Adipocyte (in vitro differentiated cells): Measurements from ENCODE around the gene SIRPA.

Experiments used
- DNase-seq: peaks from one replicate; pipeline ENCODE4 v3.0.0-alpha.2; 2015; ENCODE audit warnings: low read depth
- H3K27me3 ChIP-seq: replicated peaks from 2 replicates; pipeline ENCODE4 v1.7.0; 2013; ENCODE audit warnings: mild to moderate bottlenecking, low read length, moderate library complexity; ENCODE audit not compliant: control insufficient read depth, insufficient read depth
- H3K36me3 ChIP-seq: 2 replicates; pipeline ENCODE4 v1.7.0; 2013; ENCODE audit warnings: low read length, mild to moderate bottlenecking, moderate library complexity; ENCODE audit not compliant: control insufficient read depth, insufficient read depth, severe bottlenecking
- H3K4me1 ChIP-seq: 2 replicates; pipeline ENCODE4 v1.7.0; 2013; ENCODE audit warnings: mild to moderate bottlenecking, low read length, moderate library complexity; ENCODE audit not compliant: control insufficient read depth, insufficient read depth
- H3K4me3 ChIP-seq: 2 replicates; pipeline ENCODE4 v1.7.0; 2013; ENCODE audit warnings: mild to moderate bottlenecking, low read length, moderate library complexity
- H3K9ac ChIP-seq: 2 replicates; pipeline ENCODE4 v1.7.0; 2013; ENCODE audit warnings: mild to moderate bottlenecking, low read length, moderate library complexity
- H3K9me3 ChIP-seq: 2 replicates; pipeline ENCODE4 v1.7.0; 2013; ENCODE audit warnings: mild to moderate bottlenecking, low read length, moderate library complexity; ENCODE audit not compliant: control insufficient read depth

Gene SIRPA

DNA sequence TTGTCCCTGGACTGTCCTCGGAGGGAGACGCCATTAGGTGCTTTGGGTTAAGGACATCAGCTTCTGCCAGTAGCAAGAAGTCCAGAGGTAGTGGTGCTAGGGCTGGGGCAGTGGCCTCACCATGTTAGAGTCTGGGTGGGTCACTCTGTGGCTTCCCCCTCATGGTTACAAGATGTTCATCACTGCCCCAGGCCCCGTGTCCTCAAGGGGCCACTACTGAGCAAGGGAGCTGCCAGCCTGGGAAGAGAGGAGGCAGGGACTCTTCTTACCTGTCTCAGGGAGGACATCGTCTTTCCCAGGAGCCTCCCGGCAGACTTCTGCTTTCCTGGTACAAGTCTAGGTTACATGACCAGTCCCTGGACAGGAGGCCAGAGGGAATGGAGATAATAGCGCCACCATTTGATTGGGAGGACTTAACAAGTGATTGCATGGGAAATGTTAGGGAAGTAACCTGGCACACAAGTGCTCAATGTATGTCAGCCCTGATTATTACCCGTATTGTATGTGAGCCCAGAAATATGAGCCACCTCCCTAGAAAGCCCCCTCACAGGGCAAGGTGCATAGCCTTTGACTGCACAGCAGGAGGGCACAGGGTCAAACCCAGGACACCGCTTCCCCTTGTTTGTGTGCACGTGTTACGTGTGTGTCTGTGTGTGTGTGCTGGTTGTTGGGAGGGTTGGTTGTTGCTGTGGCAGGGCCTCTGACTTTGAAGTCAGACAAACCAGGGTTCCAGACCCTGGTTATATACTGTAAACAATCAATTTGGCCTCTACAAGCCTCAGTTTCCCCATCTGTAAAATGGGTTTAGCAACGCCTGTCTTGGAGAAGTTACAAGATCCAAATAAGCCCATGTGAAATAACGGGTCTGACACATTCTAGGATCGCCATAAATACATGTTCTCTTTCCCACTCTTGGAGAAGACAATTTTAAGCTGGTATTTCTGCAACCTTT is 30.0 kb downstream of the SIRPA start:
- no peak overlapping the region for H3K9ac ChIP-seq
- H3K36me3 ChIP-seq = peaks cover 9% of the 10 kb centered on the region
- no peaks in the 10 kb centered on the region for H3K27me3 ChIP-seq
- no peaks in the 10 kb centered on the region for H3K4me1 ChIP-seq
- no peak overlapping the region for H3K4me3 ChIP-seq
- DNase-seq = no peak
- H3K9me3 ChIP-seq = no peaks in the 10 kb centered on the region

DNA sequence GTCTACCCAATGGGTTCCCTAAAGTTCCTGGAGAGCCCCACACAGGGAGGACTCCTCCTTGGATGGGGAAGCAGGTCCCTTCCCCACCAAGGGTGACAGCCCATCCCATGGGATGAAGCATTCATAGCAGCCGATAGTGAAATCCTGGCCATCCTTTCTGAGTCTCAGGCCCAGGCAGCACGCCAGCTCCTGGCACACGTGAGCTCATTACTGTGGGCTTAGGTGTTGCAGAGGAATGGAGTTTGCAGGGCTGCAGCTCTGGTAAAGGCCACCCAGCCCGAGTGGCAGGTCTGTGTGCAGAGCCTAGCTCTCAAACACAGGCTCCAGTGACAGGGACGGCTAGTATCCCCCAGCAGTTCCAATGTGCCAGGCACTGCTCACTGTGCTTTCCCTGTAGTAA is 31.0 kb downstream of the SIRPA start:
- DNase-seq = no peak
- Histone ChIP-seq H3K4me1 (no peaks in the 10 kb centered on the region), H3K9ac (no peak overlapping the region), H3K27me3 (no peaks in the 10 kb centered on the region), H3K36me3 (peaks cover 9% of the 10 kb centered on the region), H3K4me3 (no peak overlapping the region), H3K9me3 (no peaks in the 10 kb centered on the region)

DNA sequence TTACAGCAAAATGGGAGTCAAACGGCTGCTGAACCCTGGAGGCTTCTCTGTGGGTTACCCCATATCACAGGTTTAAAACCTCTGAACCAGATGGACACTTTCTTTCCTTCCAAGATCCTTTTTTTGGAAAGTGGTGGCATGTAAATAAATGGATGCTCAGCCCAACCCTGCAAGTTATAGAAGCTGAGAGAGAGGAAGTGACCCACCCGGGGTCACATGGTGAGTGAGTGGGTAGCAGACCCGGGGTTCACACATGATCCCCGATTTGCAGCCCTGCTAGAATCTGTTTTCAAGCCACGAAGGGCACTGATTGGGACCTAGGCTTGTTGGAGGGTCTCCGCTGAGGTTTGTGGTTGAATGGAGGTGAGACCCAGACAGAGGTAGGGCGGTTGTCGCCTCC is 32.0 kb downstream of the SIRPA start:
- Histone ChIP-seq H3K9me3 (no peaks in the 10 kb centered on the region), H3K4me1 (no peaks in the 10 kb centered on the region), H3K9ac (no peak overlapping the region), H3K27me3 (no peaks in the 10 kb centered on the region), H3K4me3 (no peak overlapping the region), H3K36me3 (peaks cover 9% of the 10 kb centered on the region)
- no peak for DNase-seq

DNA sequence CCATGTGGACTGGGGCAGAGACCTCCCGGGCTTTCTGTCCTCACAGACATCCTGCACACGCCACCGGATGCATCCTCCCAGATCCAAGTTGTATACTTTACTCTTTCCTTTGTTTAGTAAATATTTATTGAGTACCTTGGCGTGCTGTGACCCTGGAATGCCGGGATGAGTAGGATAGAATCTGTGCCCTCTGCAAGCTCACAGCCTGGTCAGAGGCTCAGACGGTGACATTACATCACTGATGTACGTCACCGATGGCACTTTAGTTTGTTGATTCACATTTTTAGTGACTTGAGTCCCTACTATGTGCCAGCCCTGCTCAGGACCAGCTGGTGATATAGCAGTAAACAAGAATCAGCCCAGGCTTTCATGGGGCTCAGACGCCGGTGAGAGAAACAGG is 32.9 kb downstream of the SIRPA start:
- Histone ChIP-seq H3K9me3 (no peaks in the 10 kb centered on the region), H3K27me3 (no peaks in the 10 kb centered on the region), H3K36me3 (peaks cover 2% of the 10 kb centered on the region), H3K9ac (no peak overlapping the region), H3K4me1 (peaks cover 3% of the 10 kb centered on the region), H3K4me3 (no peak overlapping the region)
- no peak for DNase-seq

DNA sequence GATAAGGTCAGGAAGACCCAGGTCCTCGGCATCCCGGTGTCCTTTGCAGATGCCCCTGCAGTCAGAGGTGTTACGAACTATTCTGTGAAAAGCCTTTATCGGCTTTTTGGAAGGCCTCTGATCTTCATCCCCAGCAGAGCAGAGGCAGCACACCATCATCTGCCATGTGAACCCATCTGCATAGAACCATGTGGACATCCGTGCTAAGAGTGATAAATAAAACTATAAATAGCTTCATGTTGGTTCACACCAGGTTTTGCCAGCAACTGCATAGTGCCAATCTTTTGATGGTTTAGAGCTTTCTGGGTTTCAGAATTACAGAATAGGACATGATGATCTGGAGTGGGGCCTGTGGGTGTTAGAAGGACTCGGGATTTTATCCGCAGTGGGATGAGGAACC is 33.6 kb downstream of the SIRPA start:
- Histone ChIP-seq H3K36me3 (peaks cover 2% of the 10 kb centered on the region), H3K27me3 (no peaks in the 10 kb centered on the region), H3K4me3 (no peak overlapping the region), H3K4me1 (peaks cover 9% of the 10 kb centered on the region), H3K9me3 (no peaks in the 10 kb centered on the region), H3K9ac (no peak overlapping the region)
- no peak for DNase-seq

DNA sequence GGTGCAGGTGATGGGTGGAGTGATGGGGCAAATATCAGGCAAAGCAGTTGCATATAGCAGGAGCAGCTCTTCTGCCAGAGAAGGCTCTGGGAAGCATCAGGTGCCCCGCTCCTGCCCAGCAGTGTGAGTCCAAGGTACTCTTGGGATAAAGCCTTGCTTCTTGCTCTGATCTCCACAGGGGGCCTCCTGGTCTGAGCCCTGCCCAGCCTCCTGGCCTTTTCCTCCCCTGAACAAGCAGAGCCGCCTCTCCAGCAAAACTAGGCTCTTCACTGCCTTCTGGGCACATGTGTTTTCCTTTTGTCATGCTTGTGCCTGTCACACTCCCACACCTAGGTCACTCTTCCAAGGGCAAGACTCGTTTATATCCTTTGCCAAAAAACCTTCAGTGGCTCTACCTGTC is 34.3 kb downstream of the SIRPA start:
- Histone ChIP-seq H3K4me1 (peaks cover 15% of the 10 kb centered on the region), H3K4me3 (no peak overlapping the region), H3K27me3 (no peaks in the 10 kb centered on the region), H3K9ac (no peak overlapping the region), H3K9me3 (no peaks in the 10 kb centered on the region), H3K36me3 (peaks cover 2% of the 10 kb centered on the region)
- DNase-seq = no peak

DNA sequence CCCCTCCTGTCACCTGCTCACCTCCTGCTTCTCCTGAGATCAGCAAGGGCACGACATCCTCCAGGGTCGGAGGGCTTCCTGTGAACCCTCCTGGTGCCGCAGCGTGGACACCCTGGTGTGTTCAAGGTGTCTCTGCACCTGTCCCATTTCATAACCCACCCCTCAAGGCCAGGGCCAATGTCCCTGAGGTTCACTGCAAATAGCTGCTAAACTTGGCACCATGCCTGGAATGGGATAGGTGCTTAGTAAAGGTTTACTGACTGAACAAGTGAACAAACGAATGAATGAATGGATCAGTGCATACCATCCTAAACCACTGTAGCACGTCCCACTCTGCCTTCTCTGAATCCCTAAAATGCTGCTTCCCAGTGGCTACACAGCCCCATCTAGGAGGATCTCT is 35.0 kb downstream of the SIRPA start:
- H3K4me1 ChIP-seq = peaks cover 21% of the 10 kb centered on the region
- no peak overlapping the region for H3K9ac ChIP-seq
- H3K9me3 ChIP-seq = no peaks in the 10 kb centered on the region
- no peaks in the 10 kb centered on the region for H3K36me3 ChIP-seq
- no peaks in the 10 kb centered on the region for H3K27me3 ChIP-seq
- DNase-seq = no peak
- H3K4me3 ChIP-seq = no peak overlapping the region

DNA sequence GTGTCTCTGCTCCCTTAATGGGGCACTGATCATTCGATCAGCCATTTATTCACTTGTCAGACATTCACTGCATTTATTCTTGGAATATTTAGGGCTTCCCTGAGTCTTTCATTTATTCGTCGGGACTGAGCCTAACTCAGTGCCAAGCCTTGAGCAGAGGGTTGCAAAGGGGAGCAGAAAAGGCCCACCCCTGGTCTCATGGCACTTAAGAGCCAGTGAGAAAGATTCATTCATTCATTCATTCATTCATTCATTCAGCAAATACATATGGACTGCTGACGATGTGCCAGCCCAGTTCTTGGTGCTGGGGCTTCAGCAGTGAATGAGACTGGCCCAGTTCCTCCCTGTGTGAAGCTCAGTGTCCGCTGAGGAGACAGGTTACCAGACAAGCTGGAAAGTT is 36.6 kb downstream of the SIRPA start:
- Histone ChIP-seq H3K36me3 (no peaks in the 10 kb centered on the region), H3K4me3 (no peak overlapping the region), H3K9me3 (no peaks in the 10 kb centered on the region), H3K9ac (no peak overlapping the region), H3K4me1 (peaks cover 31% of the 10 kb centered on the region), H3K27me3 (no peaks in the 10 kb centered on the region)
- DNase-seq = no peak

DNA sequence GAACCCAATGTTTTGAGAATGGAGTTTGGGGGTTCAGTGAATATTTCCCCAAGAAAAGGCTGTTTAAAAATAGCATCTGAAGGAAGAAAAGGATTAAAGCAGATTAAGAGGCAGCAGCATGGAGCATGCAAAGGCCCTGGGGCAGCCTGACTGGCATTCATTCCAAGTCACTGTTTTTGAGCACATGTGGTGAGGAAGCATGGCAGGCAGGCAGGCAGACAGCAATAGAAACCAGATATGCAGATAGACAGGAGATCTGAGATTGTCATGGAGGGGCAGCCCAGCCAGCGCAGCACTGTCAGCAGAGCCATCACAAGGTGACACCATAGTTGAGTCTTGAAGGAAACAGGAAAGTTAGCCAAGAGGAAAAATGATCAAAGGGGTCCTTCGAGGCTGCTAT is 37.8 kb downstream of the SIRPA start:
- no peaks in the 10 kb centered on the region for H3K9me3 ChIP-seq
- no peak for DNase-seq
- H3K4me1 ChIP-seq = peaks cover 31% of the 10 kb centered on the region
- H3K9ac ChIP-seq = no peak overlapping the region
- peaks cover under 1% of the 10 kb centered on the region for H3K36me3 ChIP-seq
- no peaks in the 10 kb centered on the region for H3K27me3 ChIP-seq
- no peak overlapping the region for H3K4me3 ChIP-seq

DNA sequence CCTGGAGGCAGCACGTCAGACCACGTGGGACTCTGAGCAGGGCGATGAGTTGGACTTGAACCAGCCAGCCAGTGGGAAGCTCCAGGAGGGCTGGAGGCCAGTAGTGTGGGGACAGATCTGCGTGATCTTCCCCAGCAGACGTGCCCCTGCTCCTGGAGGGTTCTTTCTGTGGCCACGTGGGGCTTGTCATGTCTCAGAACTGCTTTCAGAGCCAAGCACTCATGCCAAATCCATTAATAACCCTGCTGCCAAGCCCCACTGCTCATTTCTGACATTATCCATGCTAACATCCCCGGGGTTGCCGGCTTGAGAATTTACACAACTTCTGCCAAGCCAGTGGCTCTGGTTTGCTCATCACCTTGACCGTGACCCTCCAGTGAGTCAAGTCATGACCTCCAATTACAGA is 38.3 kb downstream of the SIRPA start:
- peak overlapping the region; percentile 13 for H3K4me3 ChIP-seq

DNA sequence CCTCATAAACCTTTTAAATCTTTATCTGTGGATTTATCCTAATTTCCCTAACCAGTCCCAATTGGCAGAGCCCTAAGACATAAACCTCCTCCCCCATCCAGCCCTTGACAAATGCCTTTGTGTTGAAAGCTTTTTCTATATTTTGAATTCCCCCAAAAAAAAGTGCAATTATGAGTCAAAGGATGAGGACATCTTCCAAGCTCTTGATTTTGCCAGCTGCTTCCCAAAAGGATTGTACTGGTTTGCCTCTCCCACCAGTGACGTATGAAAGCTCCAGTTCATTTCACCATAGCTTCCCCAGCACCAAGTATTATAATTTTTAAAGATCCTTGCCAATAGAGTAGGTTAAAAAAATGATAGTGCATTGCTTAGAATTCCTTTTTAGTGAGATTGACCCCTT is 38.9 kb downstream of the SIRPA start:
- H3K9me3 ChIP-seq = no peaks in the 10 kb centered on the region
- H3K4me1 ChIP-seq = peaks cover 42% of the 10 kb centered on the region
- DNase-seq = peak; percentile 55
- H3K4me3 ChIP-seq = peak overlapping the region; percentile 22
- no peaks in the 10 kb centered on the region for H3K27me3 ChIP-seq
- peaks cover 4% of the 10 kb centered on the region for H3K36me3 ChIP-seq
- H3K9ac ChIP-seq = peak overlapping the region; percentile 41

More for the DNA sequence above, 38.3 kb downstream of the SIRPA start:
- DNase-seq = peak; percentile 24
- Histone ChIP-seq H3K9ac (no peak overlapping the region), H3K36me3 (peaks cover 4% of the 10 kb centered on the region), H3K9me3 (no peaks in the 10 kb centered on the region), H3K4me1 (peaks cover 35% of the 10 kb centered on the region), H3K27me3 (no peaks in the 10 kb centered on the region)
